HFFc6 (cell line): ENCODE results near the gene CTLA4. TPM values are rescaled to one million over a fixed set of nuclear protein-coding genes. Genes with fewer than 3 reads are reported as not detected.

Experiments
- DNase-seq: peaks from one replicate; pipeline ENCODE4 v3.0.0-alpha.2; 2018
- H3K27ac Mint-ChIP-seq: 2 replicates; pipeline ENCODE4 v1.8.0; 2020; ENCODE audit warnings: mild to moderate bottlenecking, mixed read lengths
- H3K27me3 Mint-ChIP-seq: 2 replicates; pipeline ENCODE4 v1.8.0; 2021; ENCODE audit warnings: mild to moderate bottlenecking, moderate library complexity, mixed read lengths; ENCODE audit not compliant: insufficient read depth
- H3K36me3 Mint-ChIP-seq: 2 replicates; pipeline ENCODE4 v1.8.0; 2021; ENCODE audit warnings: low read depth, mixed read lengths
- H3K4me1 Mint-ChIP-seq: 2 replicates; pipeline ENCODE4 v1.8.0; 2020; ENCODE audit warnings: low read depth, mixed read lengths
- H3K4me3 Mint-ChIP-seq: 2 replicates; pipeline ENCODE4 v1.8.0; 2020; ENCODE audit warnings: mild to moderate bottlenecking, moderate library complexity, mixed read lengths
- H3K9me3 Mint-ChIP-seq: 2 replicates; pipeline ENCODE4 v1.8.0; 2020; ENCODE audit warnings: mild to moderate bottlenecking, mixed read lengths
- CTCF ChIP-seq: fragments of 200-600 bp; sonication (generic); IDR thresholded peaks from 2 replicates; pipeline ENCODE4 v1.5.0; 2021; ENCODE audit warnings: antibody characterized with exemption, mild to moderate bottlenecking
- total RNA-seq, 6 experiments: library from RNA; stranded (reverse); fragmentation: NEBNext Ultra II Directional; extraction: Animal tissue kit (Norgen Biotek cat#: 25700); gene quantifications; 2 replicates in 1 of 6; 3 replicates in 5 of 6; pipeline ENCODE4 v1.2.3, GENCODE V29; 2021

CTLA4 gene
- total RNA-seq, 6 experiments from 2014 or later: not detected

DNA sequence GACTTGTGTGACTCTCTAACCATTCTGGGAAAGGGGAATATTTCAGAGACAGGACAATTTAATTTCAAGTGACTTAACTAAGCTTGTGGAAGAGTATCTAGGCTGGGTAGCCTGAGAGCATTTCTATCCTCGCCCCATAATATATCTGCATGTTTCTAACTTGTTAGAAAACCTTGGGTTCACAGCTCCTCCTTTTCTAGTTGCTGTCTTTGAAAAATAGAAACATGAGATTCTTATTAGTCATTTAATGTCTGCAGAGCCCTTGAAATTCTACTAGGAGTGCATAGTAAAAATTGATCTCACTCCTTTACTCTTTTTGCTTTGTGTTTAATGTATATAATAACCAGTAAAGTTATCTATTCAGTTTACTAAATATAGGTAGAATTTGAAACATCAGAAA lies 22.4 kb downstream of the CTLA4 start:
- no peaks in the 10 kb centered on the region for H3K36me3 Mint-ChIP-seq

GRCh38 chr2:203890733-203891132 lies 23.2 kb downstream of the CTLA4 start:
- Mint-ChIP-seq H3K36me3 (no peaks in the 10 kb centered on the region), H3K27me3 (peaks cover 12% of the 10 kb centered on the region), H3K4me3 (no peak overlapping the region), H3K4me1 (0 out of 2 replicates have a peak, but pooled peaks cover 4% of the 10 kb centered on the region), H3K27ac (no peak overlapping the region), H3K9me3 (no peaks in the 10 kb centered on the region)
- no peak for TF ChIP-seq CTCF
- DNase-seq: no peak

More for the DNA sequence above, 22.4 kb downstream of the CTLA4 start:
- no peak for DNase-seq
- peaks cover 12% of the 10 kb centered on the region for H3K27me3 Mint-ChIP-seq
- no peak for TF ChIP-seq CTCF
- H3K9me3 Mint-ChIP-seq: no peaks in the 10 kb centered on the region
- H3K4me3 Mint-ChIP-seq: no peak overlapping the region
- no peak overlapping the region for H3K27ac Mint-ChIP-seq
- 0 out of 2 replicates have a peak, but pooled peaks cover 4% of the 10 kb centered on the region for H3K4me1 Mint-ChIP-seq

GRCh38 chr2:203891474-203891873 lies 23.9 kb downstream of the CTLA4 start:
- DNase-seq: peak; percentile 2
- no peaks in the 10 kb centered on the region for H3K9me3 Mint-ChIP-seq
- H3K27me3 Mint-ChIP-seq: peaks cover 7% of the 10 kb centered on the region
- H3K4me3 Mint-ChIP-seq: no peak overlapping the region
- TF ChIP-seq CTCF: no peak
- no peak overlapping the region for H3K27ac Mint-ChIP-seq
- H3K36me3 Mint-ChIP-seq: no peaks in the 10 kb centered on the region
- H3K4me1 Mint-ChIP-seq: 0 out of 2 replicates have a peak, but pooled peaks cover 4% of the 10 kb centered on the region

DNA sequence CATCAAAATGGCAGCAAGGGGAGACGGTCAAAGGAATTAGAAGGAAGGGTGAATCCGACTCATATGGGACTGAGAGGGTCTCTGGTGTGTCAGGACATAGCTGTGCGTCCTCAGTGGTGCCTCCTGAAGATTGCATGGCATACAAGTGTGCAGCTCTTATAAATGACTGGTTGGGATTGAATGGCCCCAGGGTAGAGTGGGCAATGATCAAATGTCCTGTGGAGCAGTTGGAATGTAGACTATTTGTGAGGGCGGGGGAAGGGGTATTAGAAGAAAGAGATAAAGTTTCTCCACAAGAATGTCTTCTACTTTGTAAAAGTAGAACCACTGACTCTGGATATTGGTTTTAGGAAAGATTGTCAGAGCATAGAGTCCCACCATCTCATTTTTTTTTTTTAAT lies 24.6 kb downstream of the CTLA4 start:
- H3K36me3 Mint-ChIP-seq: no peaks in the 10 kb centered on the region
- no peak for DNase-seq
- no peak overlapping the region for H3K27ac Mint-ChIP-seq
- no peaks in the 10 kb centered on the region for H3K9me3 Mint-ChIP-seq
- peaks cover 10% of the 10 kb centered on the region for H3K27me3 Mint-ChIP-seq
- 0 out of 2 replicates have a peak, but pooled peaks cover 4% of the 10 kb centered on the region for H3K4me1 Mint-ChIP-seq
- TF ChIP-seq CTCF: no peak
- H3K4me3 Mint-ChIP-seq: no peak overlapping the region

- Mint-ChIP-seq H3K27me3 (peaks cover 17% of the 10 kb centered on the region), H3K4me1 (0 out of 2 replicates have a peak, but pooled peaks cover 4% of the 10 kb centered on the region), H3K36me3 (no peaks in the 10 kb centered on the region), H3K27ac (no peak overlapping the region), H3K9me3 (no peaks in the 10 kb centered on the region), H3K4me3 (no peak overlapping the region)
- peak; percentile 0 for DNase-seq
- no peak for TF ChIP-seq CTCF
Measured at GRCh38 chr2:203893401-203893800, 25.8 kb downstream of the CTLA4 start.

DNA sequence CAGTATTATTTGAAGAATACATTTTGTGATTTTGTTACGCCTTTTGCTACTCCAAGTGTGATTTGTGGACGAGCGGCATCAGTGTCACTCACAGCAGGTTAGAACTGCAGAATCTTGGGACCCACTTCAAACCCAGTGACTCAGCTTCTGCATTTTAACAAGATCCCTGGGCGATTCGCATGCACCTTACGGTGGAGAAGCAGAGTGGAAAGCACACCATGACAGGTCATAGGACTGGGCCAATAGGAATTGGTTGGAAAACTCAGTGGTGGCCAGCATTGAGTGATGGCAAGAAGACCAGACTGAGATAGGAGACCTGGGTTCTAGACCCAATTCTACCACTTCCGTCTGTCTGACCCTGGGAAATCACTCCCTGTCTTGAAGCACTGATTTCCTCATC lies 26.3 kb downstream of the CTLA4 start:
- H3K36me3 Mint-ChIP-seq: no peaks in the 10 kb centered on the region
- no peak for TF ChIP-seq CTCF
- DNase-seq: no peak
- peaks cover 17% of the 10 kb centered on the region for H3K27me3 Mint-ChIP-seq
- H3K4me1 Mint-ChIP-seq: 0 out of 2 replicates have a peak, but pooled peaks cover 4% of the 10 kb centered on the region
- H3K4me3 Mint-ChIP-seq: no peak overlapping the region
- no peaks in the 10 kb centered on the region for H3K9me3 Mint-ChIP-seq
- no peak overlapping the region for H3K27ac Mint-ChIP-seq
